Measurements from ENCODE around the gene OR7C1.
"Not testable (repeated sequence)": the region's sequence is repeated elsewhere in the genome, so short reads cannot be mapped to it uniquely, and the experiment has no call there.

OR7C1 gene

GRCh38 chr19:14765403-14765802, 69.6 kb downstream of the OR7C1 start:
- not testable (repeated sequence) for DNase-seq (ENCODE audit: low read depth)

- DNase-seq (ENCODE audit: low read depth) = no peak
Measured at GRCh38 chr19:14764401-14764800, 70.6 kb downstream of the OR7C1 start.

- no peak for DNase-seq (ENCODE audit: low read depth)
Measured at GRCh38 chr19:14763497-14764145, 71.4 kb downstream of the OR7C1 start.

- no peak for DNase-seq (ENCODE audit: low read depth)
Measured at GRCh38 chr19:14762111-14762510, 72.9 kb downstream of the OR7C1 start.

GRCh38 chr19:14761607-14762006, 73.4 kb downstream of the OR7C1 start:
- DNase-seq (ENCODE audit: low read depth) = no peak

- no peak for DNase-seq (ENCODE audit: low read depth)
Measured at GRCh38 chr19:14758816-14759215, 76.2 kb downstream of the OR7C1 start.

- no peak for DNase-seq (ENCODE audit: low read depth)
Measured at GRCh38 chr19:14748601-14749000, 86.4 kb downstream of the OR7C1 start.

Measured in stimulated activated CD8-positive, alpha-beta memory T cell treated with anti-CD3 and anti-CD28 coated beads, Interleukin-4, amount 100 ng/mL, for 24 hours (primary cell).